Measurements from ENCODE around the gene CPLX1.

DNA sequence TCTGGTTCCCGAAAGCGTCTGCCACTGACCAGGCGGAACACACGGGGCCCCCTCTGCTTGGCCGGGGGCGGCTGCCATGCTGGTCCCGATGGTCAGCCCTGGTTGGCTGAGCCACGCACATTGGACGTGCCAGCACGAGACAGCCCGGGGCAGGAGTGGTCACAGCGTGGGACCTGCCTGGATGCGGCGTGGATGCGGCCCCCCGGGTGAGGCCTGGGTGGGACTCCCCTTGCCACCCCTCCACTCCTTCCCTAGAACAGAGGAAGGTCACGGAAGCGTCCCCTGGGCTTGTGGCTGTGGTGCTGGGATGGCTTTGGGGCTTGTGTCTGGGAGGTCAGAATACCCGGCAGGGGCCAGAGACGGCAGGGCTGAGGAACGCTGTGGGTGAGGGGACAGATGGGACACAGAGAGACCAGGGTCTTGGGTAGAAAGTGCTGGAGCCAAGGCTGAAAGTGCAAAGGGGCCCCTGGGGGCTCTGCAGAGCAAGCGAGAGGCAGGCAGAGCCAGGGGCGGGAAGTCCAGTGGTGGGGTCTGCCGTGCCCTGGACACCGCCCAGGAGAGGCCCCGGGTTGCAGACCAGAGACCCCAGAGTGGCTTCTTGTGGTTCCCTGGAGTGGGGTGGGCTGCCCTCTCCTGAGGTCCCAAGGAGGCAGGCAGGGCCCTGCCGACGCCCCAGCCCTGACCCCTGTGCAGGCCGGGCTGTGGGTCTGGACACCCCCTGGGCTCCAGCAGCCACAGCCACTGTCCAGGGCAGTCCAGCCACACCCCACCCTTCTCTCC lies 8.6 kb upstream of the CPLX1 start:
- TF ChIP-seq POLR2A (IDR thresholded peaks at IDR 0.05) (no peak), POLR2AphosphoS5 (IDR thresholded peaks at IDR 0.05) (no peak)
- TF ChIP-seq, protein P1, sequence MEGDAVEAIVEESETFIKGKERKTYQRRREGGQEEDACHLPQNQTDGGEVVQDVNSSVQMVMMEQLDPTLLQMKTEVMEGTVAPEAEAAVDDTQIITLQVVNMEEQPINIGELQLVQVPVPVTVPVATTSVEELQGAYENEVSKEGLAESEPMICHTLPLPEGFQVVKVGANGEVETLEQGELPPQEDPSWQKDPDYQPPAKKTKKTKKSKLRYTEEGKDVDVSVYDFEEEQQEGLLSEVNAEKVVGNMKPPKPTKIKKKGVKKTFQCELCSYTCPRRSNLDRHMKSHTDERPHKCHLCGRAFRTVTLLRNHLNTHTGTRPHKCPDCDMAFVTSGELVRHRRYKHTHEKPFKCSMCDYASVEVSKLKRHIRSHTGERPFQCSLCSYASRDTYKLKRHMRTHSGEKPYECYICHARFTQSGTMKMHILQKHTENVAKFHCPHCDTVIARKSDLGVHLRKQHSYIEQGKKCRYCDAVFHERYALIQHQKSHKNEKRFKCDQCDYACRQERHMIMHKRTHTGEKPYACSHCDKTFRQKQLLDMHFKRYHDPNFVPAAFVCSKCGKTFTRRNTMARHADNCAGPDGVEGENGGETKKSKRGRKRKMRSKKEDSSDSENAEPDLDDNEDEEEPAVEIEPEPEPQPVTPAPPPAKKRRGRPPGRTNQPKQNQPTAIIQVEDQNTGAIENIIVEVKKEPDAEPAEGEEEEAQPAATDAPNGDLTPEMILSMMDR (IDR thresholded peaks at IDR 0.05) = no peak
